Sciatic nerve (tissue), 2 donors: ENCODE results near the gene E2F7. TPM values are rescaled to one million over a fixed set of nuclear protein-coding genes. Genes with fewer than 3 reads are reported as not detected.
"Not testable (repeated sequence)": the region's sequence is repeated elsewhere in the genome, so short reads cannot be mapped to it uniquely, and the experiment has no call there.

Source experiments
- ATAC-seq: fragments of 200-7000 bp; cut with Tn5 transposase; one replicate; pipeline ENCODE4 v1.9.1; 2020; ENCODE audit warnings: mild to moderate bottlenecking, moderate library complexity
- DNase-seq: peaks from one replicate; pipeline ENCODE4 v3.0.0-alpha.2; 2020; ENCODE audit warnings: low spot score
- intact Hi-C: fragments of 100-400 bp; cut with DNase I; formaldehyde crosslinking; loops from one replicate; pipeline ENCODE4 v1.14.2; 2022
- total RNA-seq: library from RNA; stranded (reverse); fragmentation: NEBNext Ultra II Directional; extraction: Animal tissue kit (Norgen Biotek cat#: 25700); gene quantifications from one replicate; pipeline ENCODE4 v1.2.1, GENCODE V29; 2021
- donor health status: DM: no; HTN: no; CAD: no.
- donor health status: DM: no; HTN: no; CAD: no.

Gene E2F7
- total RNA-seq, result 0.27 TPM

- intact Hi-C loops, result no loop called here
- peak; percentile 90 for DNase-seq
- ATAC-seq, result peak; percentile 97
Observed at GRCh38 chr12:77065361-77066204, at the start of gene E2F7. TSS of gene E2F7 (minus strand) at chr12:77065569. CDS start at chr12:77064635, 934 bp downstream.

GRCh38 chr12:77113971-77114370, 48.6 kb upstream of the E2F7 start:
- no peak for ATAC-seq
- intact Hi-C loops, result no loop called here
- DNase-seq, result no peak

- ATAC-seq, result no peak
- intact Hi-C loops, result no loop called here
- DNase-seq, result no peak
Observed at GRCh38 chr12:77108707-77109106, 43.3 kb upstream of the E2F7 start.

GRCh38 chr12:77107121-77107520, 41.8 kb upstream of the E2F7 start:
- DNase-seq (no peak), ATAC-seq (no peak)
- intact Hi-C loops, result no loop called here

GRCh38 chr12:77104792-77105191, 39.4 kb upstream of the E2F7 start:
- DNase-seq (no peak), ATAC-seq (no peak)
- intact Hi-C loops, result no loop called here

- DNase-seq (no peak), ATAC-seq (no peak)
- intact Hi-C loops, result no loop called here
Observed at GRCh38 chr12:77104286-77104685, 38.9 kb upstream of the E2F7 start.

- no peak for ATAC-seq
- intact Hi-C loops, result no loop called here
- no peak for DNase-seq
Observed at GRCh38 chr12:77102691-77103090, 37.3 kb upstream of the E2F7 start.

GRCh38 chr12:77102123-77102522, 36.8 kb upstream of the E2F7 start:
- ATAC-seq (no peak), DNase-seq (no peak)
- intact Hi-C loops, result no loop called here

GRCh38 chr12:77099799-77100198, 34.4 kb upstream of the E2F7 start:
- ATAC-seq, result no peak
- intact Hi-C loops, result no loop called here
- DNase-seq, result no peak

- intact Hi-C loops, result no loop called here
- ATAC-seq (no peak), DNase-seq (no peak)
Observed at GRCh38 chr12:77097846-77098245, 32.5 kb upstream of the E2F7 start.

GRCh38 chr12:77092227-77092626, 26.9 kb upstream of the E2F7 start:
- ATAC-seq, DNase-seq, intact Hi-C loops: not testable (repeated sequence)

GRCh38 chr12:77089686-77090220, 24.4 kb upstream of the E2F7 start:
- no peak for DNase-seq
- no peak for ATAC-seq
- intact Hi-C loops, result no loop called here

GRCh38 chr12:77087427-77087826, 22.1 kb upstream of the E2F7 start:
- intact Hi-C loops, result no loop called here
- DNase-seq (no peak), ATAC-seq (no peak)

- intact Hi-C loops, result no loop called here
- DNase-seq (no peak), ATAC-seq (no peak)
Observed at GRCh38 chr12:77082021-77082420, 16.7 kb upstream of the E2F7 start.

- no peak for DNase-seq
- ATAC-seq, result no peak
- intact Hi-C loops, result no loop called here
Observed at GRCh38 chr12:77079631-77080030, 14.3 kb upstream of the E2F7 start.

- intact Hi-C loops, result no loop called here
- DNase-seq, result no peak
- no peak for ATAC-seq
Observed at GRCh38 chr12:77078231-77078630, 12.9 kb upstream of the E2F7 start.

- intact Hi-C loops, result no loop called here
- DNase-seq, result no peak
- no peak for ATAC-seq
Observed at GRCh38 chr12:77076886-77077285, 11.5 kb upstream of the E2F7 start.

GRCh38 chr12:77073894-77074293, 8.5 kb upstream of the E2F7 start:
- intact Hi-C loops, ATAC-seq, DNase-seq: not testable (repeated sequence)

GRCh38 chr12:77072833-77073495, 7.6 kb upstream of the E2F7 start:
- DNase-seq (no peak), ATAC-seq (no peak)
- intact Hi-C loops, result no loop called here

GRCh38 chr12:77070800-77071449, 5.6 kb upstream of the E2F7 start:
- intact Hi-C loops, result no loop called here
- ATAC-seq, result no peak
- DNase-seq, result no peak
